Measurements from ENCODE around the gene SMARCAD1. TPM values are rescaled to one million over a fixed set of nuclear protein-coding genes. Genes with fewer than 3 reads are reported as not detected.

Gene SMARCAD1
- total and polyA plus RNA-seq, 9 of the 15 experiments (the other 6 are each of a cell fraction or from before 2014, with no cell fraction given) = 11.2 to 52.2 (median 34.6) TPM

GRCh38 chr4:94237271-94237670, 29.6 kb downstream of the SMARCAD1 start:
- Histone ChIP-seq H3K9ac (ENCODE audit: insufficient read depth in 1 of 2, low read depth in 2 of 2, low read length in 2 of 2) (no peak overlapping the region), H3K27ac (ENCODE audit: extremely low read depth, low read depth, low read length) (no peak overlapping the region), H3K36me3 (ENCODE audit: control insufficient read depth, insufficient read depth, low read length) (peaks cover 88% of the 10 kb centered on the region), H4K20me1 (replicated peaks; ENCODE audit: control insufficient read depth, insufficient read depth, low read length) (no peaks in the 10 kb centered on the region), H3K27me3 (ENCODE audit: control insufficient read depth in 2 of 2, insufficient read depth in 2 of 2, low read length in 2 of 2) (no peaks in the 10 kb centered on the region), H3K4me3 (no peak overlapping the region), H3K4me2 (ENCODE audit: insufficient read depth, low read length) (no peak overlapping the region), H2AFZ (ENCODE audit: low read depth, low read length) (no peak overlapping the region), H3K9me1 (ENCODE audit: control insufficient read depth, insufficient read depth, low read length) (no peaks in the 10 kb centered on the region), H3K79me2 (ENCODE audit: control insufficient read depth, insufficient read depth, low read length) (no peaks in the 10 kb centered on the region), H3K9me3 (replicated peaks; ENCODE audit: control insufficient read depth, insufficient read depth, low read depth, low read length) (no peaks in the 10 kb centered on the region), H3K4me1 (replicated peaks in 1 of 2; ENCODE audit: control insufficient read depth in 2 of 2, insufficient read depth in 2 of 2, low read length in 2 of 2) (no peaks in the 10 kb centered on the region)
- ChIA-PET POLR2A (no interaction called here), CTCF (ENCODE audit: low intra/inter-chr PET ratio) (interaction anchor here (0.6 to 0.7 kb wide), 3 partner anchors 70 to 427 kb away, joined by 3 read pairs; no protein-coding TSS in a partner anchor)
- 95% methylated on average over 4 of the region's 4 CpGs for WGBS (ENCODE audit: insufficient coverage, low coverage, missing lambda C conversion rate)
- ATAC-seq (no peak), DNase-seq (ENCODE audit: extremely low read depth in 1 of 4, low spot score in 3 of 4) (no peak), FAIRE-seq (no peak)
- intact Hi-C loops (cut with micrococcal nuclease) (no loop called here), in situ Hi-C loops (cut with MboI) (no loop called here)
- BruUV-seq (replicated peaks) = no TSS peak
- TF ChIP-seq NFE2 (IDR thresholded peaks at IDR 0.05; ENCODE audit: low read depth) (no peak), ZNF76 (CRISPR knock-in tag; IDR thresholded peaks at IDR 0.05; ENCODE audit: borderline replicate concordance) (no peak), ZKSCAN1 (IDR thresholded peaks at IDR 0.05; ENCODE audit: low read depth, low read length) (no peak), MAFG (tag; conservative IDR thresholded peaks at IDR 0.05) (peak; percentile 63), MAFF (IDR thresholded peaks at IDR 0.05; ENCODE audit: low read length) (peak; percentile 60; the same call in 1 of the 2 replicates), C11orf30 (IDR thresholded peaks at IDR 0.05; ENCODE audit: low read depth) (peak; percentile 69), PPARD (CRISPR knock-in tag; IDR thresholded peaks at IDR 0.05) (no peak), ZNF316 (IDR thresholded peaks at IDR 0.05) (peak; percentile 91), CBX2 (IDR thresholded peaks at IDR 0.05; ENCODE audit: insufficient read depth, low read length, poor library complexity, severe bottlenecking) (no peak), DEAF1 (CRISPR knock-in tag; IDR thresholded peaks at IDR 0.05) (no peak), MAFK (IDR thresholded peaks at IDR 0.05; ENCODE audit: low read length) (peak; percentile 58; the same call in 1 of the 2 replicates), BDP1 (IDR thresholded peaks at IDR 0.05; ENCODE audit: insufficient read depth, insufficient read length) (no peak)

Measured in K562 (cell line).